ENCODE data around the gene IL4.
A peak's percentile ranks its signal among the peaks of the same experiment; 100 is the strongest.

IL4 gene

DNA sequence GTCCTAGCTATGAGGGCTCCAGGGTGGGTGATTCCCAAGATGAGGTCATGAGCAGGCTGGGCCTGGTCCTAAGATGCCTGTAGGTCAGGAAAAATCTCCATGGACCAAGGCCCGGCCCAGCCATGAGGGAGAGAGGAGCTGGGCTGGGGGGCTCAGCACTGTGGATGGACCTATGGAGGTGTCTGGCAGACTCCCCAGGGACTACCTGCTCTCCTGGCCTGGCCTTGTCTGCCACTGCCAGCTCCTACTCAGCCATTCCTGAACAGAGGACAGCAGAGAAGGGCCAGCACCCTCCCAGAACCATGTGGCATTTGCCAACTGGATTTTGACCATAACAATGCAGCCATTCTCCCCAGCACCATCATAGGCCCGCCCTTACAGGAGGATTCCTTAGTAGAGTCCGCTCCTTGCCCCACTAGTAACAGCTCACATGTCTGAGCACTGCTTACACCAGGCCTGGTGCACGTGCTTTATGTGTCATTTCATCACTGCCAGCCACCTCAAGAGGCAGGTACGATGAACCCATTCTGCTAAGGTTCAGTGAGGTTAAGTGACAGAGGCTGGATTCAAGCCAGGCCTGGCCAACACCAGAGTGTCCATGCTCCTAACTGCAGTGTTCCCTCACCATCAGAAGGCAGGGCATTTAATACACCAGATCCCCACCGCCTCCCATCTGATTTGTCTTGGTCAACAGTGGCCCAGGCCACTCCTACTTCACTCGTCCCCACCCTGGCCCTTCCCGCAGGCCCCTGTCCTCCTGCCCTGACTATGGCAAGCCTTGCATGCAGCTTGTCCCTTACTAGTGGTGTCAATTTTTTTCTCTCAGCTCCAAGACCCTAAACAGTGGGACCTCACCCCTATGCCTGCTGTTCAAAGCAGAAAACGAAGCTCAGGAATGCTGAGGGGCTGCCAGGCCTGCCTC lies 15.1 kb upstream of the IL4 start:
- no peak for DNase-seq (ENCODE audit: low read depth)

DNA sequence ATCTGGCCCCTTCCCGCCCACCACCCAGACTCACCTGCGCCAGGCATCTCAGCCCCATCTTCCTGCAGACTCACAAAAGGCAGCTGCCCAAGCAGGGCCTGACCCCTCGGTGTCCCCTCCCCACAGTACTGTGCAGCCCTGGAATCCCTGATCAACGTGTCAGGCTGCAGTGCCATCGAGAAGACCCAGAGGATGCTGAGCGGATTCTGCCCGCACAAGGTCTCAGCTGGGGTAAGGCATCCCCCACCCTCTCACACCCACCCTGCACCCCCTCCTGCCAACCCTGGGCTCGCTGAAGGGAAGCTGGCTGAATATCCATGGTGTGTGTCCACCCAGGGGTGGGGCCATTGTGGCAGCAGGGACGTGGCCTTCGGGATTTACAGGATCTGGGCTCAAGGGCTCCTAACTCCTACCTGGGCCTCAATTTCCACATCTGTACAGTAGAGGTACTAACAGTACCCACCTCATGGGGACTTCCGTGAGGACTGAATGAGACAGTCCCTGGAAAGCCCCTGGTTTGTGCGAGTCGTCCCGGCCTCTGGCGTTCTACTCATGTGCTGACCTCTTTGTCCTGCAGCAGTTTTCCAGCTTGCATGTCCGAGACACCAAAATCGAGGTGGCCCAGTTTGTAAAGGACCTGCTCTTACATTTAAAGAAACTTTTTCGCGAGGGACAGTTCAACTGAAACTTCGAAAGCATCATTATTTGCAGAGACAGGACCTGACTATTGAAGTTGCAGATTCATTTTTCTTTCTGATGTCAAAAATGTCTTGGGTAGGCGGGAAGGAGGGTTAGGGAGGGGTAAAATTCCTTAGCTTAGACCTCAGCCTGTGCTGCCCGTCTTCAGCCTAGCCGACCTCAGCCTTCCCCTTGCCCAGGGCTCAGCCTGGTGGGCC lies 13.9 kb upstream of the IL4 start:
- DNase-seq (ENCODE audit: low read depth): no peak

DNA sequence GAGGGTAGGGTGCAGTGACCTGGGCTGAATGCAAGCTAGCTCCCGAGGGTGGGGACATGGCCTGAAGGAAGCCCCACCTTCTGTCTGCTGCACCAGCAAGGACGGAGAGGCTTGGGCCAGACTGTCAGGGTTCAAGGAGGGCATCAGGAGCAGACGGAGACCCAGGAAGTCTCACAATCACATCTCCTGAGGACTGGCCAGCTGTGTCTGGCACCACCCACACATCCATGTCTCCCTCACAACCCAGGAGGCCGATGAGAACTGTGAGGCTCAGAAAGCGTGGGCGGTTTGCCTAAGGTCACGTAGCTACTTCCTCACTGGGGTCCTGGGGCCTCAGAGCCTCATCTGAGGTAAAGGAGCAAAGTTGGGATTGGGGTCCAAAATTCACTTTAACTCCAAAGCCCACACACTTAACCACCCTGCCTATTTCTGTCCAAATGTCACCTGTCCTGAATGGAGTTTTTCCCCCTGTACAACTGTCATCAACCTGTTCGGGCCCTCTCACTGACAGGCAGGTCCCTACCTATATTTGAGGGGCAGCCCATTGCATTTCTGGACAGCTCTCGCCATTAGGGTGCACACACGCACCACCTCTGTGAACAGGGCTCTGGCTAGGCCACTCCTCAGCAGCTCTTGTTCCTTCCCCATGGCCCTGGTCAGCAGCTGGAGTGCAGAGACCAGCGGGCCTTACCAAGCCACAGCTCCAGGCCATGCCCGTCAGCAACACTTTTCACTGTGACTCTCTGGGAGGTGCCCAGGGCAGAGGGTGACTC lies 12.4 kb upstream of the IL4 start:
- DNase-seq (ENCODE audit: low read depth): no peak

DNA sequence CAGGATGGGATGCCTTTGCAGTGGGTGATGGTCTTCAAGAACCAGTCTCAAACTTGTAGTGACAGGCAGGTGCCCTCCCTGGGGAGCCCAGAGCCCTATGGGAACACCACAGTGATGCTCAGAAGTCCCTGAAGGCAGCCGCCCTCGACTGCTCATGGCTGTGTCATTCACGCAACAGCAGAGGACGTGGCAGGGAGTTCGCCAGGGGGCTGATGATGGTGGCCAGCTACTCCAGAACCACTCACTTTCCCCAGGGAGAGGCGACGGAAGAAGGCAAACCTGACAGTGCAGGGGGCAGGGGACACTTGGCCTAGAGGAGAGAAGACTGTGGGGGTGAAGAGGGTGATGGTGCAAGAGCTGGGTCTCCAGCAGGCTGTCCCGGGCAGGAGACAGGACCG lies 11.8 kb upstream of the IL4 start:
- DNase-seq (ENCODE audit: low read depth): no peak

DNA sequence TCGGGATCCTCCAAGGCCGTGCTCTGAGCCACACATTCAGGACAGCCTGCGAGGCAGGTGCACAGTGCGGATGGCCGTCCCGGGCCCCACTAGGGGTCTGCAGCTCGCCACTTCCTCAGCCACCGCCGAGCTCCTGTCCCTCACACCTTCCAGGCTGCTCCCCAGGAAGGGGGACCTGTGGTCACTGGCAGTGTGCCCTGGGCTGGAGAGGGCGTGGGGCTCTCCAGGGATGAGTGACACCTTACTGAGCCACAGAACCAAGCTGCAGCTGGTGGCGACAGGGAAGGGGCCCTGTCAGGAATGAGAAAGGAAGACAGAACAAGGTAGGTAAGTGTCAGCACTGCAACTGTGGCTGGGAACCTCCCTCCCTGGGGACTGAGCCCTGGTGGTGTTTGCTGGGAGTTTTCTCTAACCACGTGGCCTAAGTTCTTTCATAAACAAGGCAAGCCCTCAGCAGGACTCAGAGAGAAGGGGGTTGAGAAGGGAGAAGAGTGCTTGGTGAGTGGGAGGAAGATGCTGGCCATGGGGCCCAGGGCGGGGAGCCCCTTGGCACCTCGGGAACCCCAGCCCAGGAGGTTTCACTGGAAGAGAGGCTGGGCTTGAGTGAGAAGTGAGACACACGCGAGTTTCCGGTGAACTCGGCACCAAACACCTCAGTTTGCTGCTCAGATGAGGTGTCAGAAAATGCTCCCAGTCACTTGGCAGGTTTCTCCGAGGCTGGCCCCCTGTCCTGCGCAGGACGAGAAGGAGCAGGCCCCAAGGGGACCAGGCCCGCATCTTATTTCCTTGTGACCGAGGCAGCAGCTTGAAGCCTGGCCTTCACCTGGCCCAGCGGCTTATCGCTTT lies 10.6 kb upstream of the IL4 start:
- DNase-seq (ENCODE audit: low read depth): peak; percentile 14

DNA sequence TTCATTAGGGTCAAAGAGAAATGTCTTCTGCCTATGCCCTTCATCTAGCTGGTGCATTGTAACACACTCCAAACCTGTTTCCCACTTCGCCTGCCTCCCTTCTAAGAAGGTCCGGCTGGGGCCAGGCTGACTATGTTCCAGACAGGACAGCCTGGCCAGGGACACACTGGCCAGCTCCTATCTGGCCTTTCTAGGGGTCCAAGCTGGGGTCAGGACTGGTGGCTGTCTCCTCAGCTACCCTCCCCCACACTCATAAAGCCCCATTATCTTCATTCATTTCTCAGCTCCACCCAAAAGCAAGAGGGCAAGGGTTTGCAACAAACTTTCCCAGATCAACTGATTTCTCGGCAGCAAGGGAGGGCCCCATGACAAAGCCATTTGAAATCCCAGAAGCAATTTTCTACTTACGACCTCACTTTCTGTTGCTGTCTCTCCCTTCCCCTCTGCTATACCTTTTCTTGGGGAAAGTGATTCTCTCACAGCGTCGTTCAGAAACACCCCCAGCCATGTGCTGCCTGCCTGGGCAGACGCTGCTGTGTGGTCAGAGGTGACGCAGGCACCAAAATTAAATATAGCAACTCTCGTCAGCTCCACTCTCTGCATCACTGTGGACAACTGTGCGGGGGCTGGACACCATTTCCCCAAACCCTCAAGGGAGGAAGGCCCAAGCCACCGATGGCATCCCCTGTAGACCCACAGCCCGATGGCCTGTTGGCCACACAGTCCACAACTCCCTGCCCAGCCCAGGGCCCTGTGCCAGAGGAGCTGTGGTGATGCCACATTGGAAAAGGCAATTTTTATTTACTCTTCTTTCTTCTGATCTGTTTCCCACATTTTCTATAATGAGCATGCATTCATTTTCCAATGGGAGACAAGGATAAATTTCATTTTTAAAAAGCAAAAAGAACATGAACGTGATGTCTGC lies 9.8 kb upstream of the IL4 start:
- DNase-seq (ENCODE audit: low read depth): no peak

DNA sequence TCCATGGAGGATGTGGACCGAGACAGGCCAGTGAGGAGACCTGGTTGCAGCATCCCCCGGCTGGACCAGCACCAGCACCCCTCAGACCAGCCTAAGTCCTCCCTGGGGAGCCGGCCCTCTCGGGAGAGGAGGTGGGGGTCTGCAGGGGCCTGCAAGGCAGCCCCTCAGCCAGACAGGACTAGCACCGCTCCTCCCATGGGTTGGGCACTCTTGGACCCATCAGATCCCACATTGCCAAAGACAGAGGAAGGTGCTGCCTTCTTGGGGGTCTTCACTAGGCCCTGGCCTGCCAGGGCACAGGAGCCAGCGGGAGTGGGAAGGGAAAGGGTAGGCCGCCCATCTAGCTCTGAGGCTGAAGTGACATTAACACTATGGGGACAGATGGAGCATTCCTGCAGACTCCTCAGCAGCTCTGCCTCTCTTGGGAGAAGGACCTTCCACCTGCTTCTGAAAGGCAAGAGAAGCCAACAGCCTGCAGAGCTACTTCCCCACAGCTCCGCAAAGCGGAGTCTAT lies 9.0 kb upstream of the IL4 start:
- DNase-seq (ENCODE audit: low read depth): no peak

DNA sequence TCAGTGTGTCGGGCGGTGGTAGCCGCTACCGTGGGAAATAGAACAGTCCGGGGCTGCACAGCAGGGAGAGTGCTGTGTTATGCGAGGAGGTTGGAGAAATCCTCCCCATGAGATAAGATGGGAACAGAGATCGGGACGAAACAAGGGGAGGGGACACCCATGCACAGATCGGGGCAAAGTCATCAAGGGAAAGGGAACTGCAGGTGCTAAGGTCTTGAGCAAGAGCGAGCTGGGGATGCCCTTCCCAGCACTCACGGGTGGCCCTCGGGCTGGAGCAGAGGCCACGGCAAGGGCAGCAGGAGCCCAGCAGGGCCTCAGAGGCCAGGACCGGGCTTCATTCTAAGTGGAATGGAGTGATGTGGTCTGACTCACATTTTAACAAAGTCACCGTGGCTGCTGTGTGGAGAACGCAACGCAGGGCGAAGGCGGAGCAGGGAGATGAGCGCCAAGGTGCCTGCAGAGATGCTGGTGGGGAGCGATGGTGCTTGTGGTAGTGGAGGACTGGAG lies 8.2 kb upstream of the IL4 start:
- DNase-seq (ENCODE audit: low read depth): no peak

DNA sequence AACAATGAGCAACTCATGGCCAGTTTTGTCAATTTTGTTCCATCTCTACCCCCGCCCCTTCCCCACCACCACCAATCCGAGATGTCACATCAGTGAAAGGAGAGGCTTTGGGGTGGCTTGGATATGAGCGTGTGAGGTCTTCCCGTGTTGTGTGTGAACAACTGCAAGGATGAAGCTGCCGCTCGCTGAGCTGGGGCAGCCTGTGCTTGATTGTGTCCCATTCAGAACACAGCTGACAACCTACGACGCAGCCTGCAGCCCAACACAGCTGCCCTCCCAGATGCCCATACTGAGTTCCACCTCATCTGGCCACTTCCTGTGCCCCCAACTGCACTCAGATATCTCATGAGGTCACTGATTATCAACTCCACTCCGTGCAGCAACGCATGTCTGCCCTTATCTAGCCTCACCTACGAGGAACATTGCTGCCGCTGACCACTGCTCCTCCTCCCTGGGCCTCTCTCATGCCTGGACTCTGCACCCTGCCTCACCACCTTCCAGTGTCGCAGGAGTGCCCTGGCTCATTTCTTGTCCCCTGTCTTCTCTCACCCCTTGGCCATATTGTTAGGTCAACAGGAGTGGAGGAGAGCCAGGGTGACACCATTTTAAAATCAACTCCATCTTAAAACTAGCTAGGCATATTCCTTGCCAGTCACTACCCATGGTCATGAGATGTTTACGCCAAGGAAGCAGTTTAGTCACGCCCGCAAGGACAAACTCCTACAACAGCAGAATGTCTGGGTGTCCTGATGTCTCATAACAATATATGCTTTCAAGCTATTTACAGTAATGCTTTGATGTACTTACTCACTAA lies 7.3 kb upstream of the IL4 start:
- DNase-seq (ENCODE audit: low read depth): no peak

DNA sequence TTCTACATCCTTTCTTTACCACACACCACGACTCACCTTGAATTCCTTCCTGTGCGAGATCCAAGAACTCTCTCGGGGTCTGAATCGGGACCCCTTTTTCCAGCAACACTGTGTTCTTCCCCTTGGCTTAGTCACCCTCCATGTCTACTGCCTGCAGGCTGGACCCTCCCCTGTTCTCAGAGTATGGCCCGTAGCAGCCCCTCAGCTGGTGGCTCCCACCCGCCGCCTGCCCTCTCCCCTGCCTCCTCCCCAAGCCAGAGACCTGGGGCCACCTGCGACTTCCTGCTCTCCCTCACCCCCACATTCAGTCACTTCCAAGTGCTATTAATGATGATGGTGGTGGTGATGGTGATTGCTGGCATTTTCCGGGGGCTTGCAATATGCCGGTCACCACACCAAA lies 6.5 kb upstream of the IL4 start:
- peak; percentile 18 for DNase-seq (ENCODE audit: low read depth)

DNA sequence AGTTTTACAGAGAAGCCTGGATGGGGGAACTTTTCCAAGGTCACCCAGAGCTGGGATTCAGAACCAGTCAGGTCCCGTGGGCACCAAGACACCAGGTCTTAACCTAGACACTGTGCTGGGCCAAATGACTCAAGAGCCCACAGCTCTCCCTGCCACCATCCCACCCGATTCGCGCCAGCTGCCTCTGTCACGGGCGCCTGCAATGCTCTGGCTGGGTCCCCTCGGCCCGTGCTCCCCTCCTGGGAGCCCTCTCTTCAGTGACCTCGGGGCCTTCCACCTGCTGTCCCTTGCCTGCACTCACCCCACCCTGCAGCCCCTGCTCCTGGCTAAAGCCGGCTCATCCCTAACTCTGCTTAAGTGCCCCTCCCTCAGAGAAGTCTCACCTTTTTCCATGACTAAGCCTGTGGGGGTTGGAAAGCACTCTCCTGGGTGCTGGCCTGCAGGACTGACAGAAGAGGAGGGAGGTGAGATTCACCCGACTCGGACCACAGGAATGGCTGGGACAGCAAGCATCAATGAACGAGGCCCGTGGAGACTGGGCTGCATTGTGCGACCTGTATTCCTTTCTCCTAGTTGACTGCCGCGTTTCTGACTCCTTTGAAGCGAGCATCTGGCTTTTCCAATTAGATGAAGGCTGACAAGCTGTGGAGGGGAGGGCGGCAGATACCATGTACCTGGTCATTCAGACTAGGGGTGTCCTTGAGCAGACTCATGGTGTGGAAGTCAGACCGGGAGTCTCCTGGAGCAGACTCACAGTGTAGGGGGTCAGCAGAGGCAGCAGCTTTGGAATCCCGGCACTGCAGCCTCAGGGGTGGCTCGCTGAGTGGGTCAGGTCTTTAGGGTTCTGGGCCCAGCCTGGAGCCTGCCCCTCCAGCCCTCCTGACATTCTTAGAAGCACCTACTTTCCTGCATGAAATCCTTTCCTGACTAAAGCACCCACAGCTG lies 5.8 kb upstream of the IL4 start:
- DNase-seq (ENCODE audit: low read depth): no peak

DNA sequence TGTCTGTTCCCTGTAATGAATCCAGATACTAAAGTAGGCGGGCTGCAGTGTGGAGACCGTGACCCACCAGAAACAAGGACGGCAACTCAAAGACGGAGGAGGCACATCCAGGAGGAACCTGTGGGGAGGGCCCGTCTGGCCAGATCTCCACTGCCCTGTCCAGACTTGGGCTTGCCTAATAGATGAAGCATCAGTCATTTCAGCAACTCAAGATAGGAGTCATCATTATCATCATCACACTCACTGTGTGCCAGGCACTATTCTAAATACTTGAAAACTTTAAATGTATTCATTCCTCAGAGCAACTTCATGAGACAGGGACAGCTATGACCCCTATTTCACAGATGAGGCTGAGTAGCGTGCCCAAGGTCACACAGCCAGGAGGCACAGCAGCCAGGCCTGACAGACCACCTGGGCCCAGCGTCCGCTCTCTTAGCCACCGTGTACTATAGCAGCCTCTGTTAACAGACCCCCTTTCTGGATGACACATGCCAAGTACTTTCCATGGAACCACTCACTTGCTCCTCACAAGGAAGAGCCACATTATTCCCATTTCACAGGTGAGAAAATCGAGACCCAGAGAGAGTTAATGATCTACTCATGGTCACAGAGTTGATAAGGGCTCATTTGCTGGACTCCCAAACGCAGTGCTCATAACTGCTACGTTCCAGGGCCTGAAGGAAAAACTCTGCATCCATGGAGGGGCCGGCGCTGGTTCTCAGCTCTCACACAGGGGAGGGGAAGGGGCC lies 4.9 kb upstream of the IL4 start:
- DNase-seq (ENCODE audit: low read depth): no peak

DNA sequence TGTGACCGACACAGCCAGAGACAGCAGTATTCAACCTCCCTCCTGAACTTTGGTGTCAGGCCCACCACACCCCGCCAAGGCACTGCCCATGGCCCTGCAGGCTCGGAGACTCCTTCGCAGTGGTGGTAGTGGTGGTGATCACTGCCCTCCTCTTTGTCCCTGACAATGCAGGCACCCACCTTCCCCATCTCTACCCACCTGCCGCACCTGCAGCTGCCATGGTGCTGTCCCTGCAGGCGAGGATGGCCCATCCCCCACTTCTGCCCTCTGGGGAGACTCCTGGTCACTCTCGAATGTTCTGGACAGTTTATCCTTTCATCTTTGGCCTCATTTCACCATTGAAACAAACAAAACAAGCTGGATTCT lies 4.4 kb upstream of the IL4 start:
- no peak for DNase-seq (ENCODE audit: low read depth)

DNA sequence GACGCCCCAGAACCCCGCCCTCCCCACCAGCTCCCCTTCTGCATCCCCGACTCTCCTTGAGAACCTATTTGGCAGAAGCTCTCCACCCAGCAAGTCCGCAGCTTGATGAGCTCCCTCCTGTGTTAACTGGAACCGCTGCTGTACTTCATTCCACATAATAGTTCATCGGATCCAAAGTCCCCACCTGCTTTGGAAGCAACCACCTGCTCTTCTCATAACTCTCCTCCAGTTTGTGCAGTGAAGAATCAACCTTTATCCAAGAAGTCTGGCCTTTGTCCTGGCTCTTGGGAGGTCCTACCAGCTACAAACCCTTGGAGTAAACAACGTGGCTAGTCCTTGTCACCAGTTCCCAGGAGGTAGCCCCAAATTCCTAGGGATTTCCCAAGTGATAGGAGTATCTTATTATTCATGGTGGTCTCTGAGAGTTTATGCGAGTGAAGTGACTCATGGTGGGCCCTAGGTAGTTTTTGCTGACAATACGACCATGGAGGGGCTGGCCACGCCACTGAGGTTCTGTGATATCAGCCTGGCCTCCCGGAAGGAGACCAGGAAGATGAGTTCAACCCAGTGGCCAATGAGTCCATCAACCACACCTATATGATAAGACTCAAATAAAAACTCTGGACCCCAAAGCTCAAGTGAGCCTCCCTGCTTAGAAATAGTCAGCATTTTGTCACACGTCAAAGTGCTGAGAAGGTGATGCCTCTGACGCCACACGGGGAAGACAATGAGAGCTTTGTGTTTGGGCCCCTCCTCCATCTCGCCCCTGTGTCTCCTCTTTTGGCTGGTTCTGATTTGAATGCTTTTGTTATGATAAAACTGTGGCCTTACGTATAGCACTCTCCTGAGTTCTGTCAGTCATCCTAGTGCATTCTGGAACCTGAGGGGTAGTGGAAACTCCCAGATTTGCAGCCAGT lies 3.6 kb upstream of the IL4 start:
- DNase-seq (ENCODE audit: low read depth): no peak

DNA sequence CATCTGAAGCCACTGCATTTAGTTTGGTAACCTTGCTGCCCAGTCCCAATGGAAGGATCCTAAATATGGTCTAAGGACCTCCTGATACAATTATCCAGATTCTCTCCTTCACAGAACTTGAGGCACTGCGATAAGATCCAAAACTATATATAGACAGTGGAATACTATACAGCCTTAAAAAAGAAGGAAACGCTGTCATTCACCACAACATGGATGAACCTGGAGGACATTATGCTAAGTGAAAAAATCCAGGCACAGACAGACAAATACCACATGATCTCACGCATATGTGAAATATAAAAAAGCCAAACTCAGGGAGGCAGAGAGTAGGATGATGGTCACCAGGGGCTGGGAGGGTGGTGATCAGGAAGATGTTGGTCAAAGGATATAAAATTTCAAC lies 2.8 kb upstream of the IL4 start:
- no peak for DNase-seq (ENCODE audit: low read depth)

DNA sequence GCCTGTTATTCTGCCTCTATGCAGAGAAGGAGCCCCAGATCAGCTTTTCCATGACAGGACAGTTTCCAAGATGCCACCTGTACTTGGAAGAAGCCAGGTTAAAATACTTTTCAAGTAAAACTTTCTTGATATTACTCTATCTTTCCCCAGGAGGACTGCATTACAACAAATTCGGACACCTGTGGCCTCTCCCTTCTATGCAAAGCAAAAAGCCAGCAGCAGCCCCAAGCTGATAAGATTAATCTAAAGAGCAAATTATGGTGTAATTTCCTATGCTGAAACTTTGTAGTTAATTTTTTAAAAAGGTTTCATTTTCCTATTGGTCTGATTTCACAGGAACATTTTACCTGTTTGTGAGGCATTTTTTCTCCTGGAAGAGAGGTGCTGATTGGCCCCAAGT lies 301 bp upstream of the IL4 start:
- no peak for DNase-seq (ENCODE audit: low read depth)
